ENCODE measurements around the gene IL23A. TPM values are rescaled to one million over a fixed set of nuclear protein-coding genes. Genes with fewer than 3 reads are reported as not detected.
"Not testable (repeated sequence)": the region's sequence is repeated elsewhere in the genome, so short reads cannot be mapped to it uniquely, and the experiment has no call there.

The IL23A gene
- total RNA-seq, 1 donor from 2014 or later, result 0.43 TPM

DNA sequence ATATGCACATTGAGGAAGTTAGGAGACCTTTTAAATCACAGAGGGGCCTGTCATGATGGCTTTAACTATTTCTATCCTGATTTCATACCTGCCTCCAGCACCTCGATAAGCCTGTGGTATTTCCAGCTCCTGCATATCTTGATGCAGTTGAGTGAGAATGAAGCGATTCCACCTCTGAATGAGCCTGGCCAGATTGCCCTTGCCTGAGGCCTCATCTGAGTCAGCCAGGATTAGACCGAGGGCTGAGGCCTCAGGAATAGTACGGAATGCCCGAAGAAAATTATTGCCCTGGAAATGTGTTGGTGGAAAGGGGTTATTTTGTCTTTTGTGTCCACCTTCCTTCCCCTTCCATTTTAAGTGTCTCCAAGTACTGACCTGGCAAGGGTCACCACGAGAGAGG, 14.5 kb upstream of the IL23A start:
- DNase-seq (ENCODE audit: low spot score) (no peak), ATAC-seq (no peak)

DNA sequence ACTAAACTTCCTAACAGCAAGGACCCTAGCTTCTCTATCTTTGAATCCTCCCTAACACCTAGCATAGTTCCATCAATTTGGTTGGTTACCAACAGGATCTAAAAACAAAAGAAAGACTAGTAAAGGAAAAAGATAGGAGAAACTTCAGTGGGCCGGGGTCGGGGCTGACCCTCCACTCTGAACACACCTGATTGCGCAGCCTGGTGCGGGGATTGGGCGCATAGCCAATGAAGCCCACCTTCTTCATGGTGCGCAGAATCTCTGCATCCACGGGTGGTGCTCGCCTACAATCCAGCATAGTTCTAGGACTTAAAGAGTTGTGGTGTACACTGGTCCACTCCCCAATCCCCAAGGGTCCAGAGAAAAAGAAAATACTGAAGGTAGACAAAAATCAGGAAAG, 12.6 kb upstream of the IL23A start:
- no peak for DNase-seq (ENCODE audit: low spot score)
- ATAC-seq, result no peak

DNA sequence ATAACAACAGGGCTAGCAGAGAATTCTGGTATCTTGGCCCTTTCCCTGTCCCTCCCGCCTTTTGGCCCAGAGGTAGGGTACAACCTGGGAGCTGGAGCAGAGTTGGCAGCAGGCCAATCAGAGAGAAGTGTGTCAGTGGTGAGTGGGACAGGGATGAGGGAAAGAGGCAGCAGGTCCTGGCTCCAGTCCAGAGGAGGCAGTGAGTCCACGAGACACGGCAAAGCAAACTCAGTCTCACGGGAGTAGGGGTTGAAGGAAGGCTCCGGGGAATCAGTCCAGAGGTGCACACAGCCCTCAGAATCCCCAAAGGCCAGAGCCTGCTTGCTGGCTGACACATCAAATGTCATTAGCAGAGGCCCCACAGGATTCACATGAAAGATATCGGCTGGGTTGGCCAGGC, 12.2 kb upstream of the IL23A start:
- ATAC-seq (peak; percentile 43), DNase-seq (ENCODE audit: low spot score) (no peak)

DNA sequence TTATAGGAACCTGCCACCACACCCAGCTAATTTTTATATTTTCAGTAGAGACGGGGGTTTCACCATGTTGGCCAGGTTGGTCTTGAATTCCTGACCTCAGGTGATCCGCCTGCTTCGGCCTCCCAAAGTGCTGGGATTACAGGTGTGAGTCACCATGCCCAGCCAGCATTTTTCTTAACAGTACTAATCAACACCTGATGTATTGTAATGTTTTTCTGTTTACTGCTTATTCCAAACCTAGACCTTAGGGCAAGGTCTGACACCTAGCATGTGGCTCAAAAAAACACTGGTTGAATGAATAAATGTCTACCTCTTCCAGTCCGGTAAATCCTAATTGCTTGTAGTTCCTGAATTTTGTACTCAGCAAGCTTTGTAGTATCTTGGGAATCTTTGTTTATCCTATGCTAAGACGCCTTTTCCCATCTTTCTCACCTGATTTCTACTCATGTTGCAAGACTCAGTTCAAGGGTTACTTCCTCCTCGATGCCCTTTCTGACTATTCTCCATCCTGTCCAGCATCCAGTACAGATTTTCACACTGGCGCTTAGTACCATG, 7.7 kb upstream of the IL23A start:
- no peak for DNase-seq (ENCODE audit: low spot score)
- no peak for ATAC-seq

DNA sequence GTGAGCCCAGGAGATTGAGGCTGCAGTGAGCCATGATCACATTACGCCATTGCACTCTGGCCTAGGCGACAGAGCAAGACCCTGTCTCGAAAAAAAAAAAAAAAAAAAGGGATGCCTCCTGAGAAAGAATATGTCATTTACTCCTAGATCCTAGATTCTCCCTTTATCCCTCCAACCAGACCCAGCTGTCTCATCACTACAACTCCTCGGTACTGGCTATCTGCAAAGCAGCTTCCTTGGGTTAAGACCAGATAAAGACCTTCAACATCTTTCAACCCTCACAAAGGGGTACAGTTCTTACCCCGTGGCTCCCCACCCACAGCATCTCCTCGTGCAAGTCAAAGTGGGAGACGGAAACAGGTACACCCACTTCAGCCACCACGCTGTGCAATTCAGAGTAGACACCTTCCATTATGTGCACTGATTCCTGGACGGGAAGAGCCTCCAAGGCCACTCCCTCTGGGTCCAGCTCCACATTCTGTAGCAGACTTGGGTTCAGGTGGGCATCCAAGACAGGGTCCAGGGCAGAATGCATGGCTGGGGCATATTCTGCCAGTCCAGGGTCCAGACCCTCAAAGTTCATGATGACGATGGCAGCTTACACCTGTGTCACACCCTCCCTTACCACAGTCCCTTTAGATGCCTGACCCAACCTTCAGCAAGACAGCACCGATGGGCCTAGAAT, 6.0 kb upstream of the IL23A start:
- ATAC-seq (no peak), DNase-seq (ENCODE audit: low spot score) (no peak)

DNA sequence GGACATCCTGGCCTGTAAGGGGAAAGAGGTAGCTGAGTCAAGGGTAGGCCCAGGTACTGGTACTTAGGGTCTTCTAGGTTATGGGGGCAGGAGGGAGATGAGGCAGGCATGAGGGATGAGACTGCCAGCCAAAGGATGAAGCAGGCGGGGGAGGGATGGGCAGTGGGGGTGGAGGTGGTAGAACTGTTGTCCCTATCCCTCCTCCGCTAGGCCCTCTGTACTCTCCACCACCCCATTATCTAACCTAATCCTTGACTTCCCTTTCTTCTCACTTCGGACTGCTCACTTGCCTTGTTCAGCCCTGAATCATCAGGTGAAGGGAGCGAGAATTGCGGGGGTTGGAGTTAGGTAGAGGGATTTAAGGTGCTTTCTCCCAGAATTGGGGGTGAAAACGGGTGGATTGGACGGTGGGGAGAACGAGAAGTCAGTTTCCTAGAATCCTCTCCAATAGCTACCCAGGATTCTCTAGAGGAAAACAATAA, 5.4 kb upstream of the IL23A start:
- ATAC-seq, result no peak
- DNase-seq (ENCODE audit: low spot score), result no peak

DNA sequence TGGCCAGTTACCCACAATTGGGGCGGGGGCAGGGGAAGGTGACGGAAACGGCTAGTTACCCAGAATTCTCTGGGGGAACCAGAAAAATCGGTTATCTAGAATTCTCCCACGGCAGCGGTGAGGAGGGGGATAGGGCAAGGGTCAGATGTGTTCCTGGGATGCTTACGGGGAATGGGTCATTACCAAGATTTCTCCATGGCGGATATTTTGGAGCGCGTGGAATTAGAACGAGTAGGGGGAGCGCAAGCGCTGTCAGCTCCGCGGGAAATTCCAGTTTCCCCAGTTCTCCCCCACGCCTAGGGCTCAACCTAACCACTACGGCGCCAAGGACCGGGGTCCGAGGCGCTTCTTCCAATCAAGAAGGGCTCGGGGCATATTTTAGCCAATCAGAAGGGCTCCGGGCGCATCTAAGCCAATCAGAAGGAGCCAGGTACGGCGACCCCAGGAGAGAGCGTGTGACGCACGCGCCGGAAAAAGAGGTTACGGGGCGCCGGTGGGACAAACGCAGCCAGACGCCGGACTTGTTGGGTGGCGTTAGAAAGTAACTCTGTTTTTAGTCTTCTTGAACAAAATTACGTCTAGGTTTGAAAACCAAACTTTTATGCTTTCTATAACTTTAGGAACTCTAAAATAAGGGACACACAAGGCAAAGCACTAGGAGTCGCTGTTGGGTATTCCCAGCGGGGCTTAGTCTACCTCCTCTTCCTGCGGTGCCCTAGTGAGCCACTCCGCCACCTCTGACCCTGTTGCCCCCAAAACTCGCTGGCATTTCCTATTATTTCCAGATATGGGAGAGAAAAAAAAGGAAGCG, 4.8 kb upstream of the IL23A start, which contains the start of gene PAN2:
Gene PAN2, minus strand, starts transcription at position 322 of the 811 bp plus-strand sequence. CDS start 906 bp downstream, outside the sequence.
- peak; percentile 97 for DNase-seq (ENCODE audit: low spot score)
- peak; percentile 95 for ATAC-seq

DNA sequence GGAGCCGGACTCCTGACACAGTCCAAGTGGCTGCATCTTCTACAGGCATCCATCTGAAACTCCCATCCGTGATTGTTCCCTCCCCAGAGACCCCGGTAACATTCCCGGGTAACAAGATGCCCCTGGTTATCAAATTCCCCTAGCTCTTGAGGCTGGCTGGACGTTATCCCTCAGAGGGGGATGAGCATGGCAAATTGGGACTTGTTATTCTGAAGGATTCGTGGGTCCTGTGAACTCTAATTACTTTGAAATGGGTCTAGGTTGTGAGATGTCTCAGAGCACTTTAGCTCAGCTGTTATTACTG, 4.2 kb upstream of the IL23A start:
- ATAC-seq (no peak), DNase-seq (ENCODE audit: low spot score) (no peak)

DNA sequence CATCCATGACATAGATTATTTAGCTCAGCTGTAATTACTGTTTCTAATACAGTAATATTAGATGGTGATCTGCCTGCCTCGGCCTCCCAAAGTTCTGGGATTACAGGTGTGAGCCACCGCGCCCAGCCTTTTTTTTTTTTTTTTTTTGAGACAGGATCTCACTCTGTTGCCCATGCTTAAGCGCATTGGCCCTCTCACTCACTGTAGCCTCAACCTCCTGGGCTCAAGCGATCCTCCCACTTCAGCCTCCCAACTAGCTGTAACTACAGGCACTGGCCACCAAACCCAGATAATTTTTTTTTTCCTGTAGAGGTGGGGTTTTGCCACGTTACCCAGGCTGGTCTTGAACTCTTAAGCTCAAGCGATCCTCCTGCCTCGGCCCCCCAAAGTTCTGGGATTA, 3.2 kb upstream of the IL23A start:
- ATAC-seq; DNase-seq (ENCODE audit: low spot score): not testable (repeated sequence)

DNA sequence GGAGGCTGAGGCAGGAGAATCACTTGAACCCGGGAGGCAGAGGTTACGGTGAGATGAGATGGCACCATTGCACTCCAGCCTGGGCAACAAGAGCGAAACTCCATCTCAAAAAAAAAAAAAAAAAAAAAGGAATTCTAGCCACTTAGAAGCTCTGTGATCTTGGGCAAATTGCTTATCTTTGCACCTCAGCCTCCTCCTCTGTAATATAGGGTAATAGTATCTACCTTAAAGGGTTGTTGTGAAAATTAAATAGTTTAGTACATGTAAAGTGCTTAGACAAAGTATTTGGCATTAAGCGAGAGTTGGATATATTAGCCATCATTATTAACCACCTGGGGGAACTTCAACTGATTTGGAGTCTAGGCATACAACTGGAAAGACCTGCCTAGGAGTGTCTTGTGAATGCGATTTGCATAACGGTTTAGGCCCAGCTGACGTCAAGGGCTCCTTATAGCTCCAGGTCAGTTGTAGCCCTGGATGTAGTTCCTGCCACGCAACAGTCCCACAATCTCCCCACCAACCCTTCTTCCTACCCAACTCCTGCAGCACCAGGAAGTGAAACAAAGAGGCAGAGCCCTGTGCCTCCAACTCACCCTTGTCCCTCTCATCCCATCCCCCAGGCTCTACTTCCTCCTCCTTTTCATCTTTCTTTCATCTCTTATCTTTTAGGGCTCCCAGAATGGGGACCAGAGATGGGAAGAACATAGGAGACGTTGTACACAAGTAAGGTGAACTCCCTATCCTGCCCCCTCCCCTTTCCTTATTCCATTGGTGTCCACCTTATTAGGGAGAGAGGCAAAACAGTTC, 2.1 kb upstream of the IL23A start:
- no peak for ATAC-seq
- no peak for DNase-seq (ENCODE audit: low spot score)

DNA sequence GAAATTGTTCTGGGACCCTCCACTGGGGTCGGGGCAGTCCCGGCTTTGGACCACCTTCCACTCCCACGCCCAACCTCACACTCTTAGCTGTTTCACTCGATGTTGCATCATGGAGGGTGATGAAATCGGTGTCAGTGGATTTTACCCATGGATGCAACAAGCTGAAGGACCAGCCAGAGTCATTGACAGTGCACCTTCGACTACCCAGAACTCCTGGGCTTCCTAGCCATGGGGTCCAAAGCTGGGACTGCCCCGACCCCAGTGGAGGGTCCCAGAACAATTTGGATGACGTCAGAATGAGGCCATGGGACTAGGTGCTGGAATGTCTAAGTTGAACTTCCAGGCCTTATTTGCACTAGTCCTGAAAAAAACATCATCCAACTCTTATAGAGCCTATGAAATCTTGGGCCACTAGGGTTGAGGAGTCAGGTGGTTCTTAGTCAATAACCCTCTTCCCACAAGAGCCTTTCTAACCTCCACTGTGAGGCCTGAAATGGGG, 882 bp upstream of the IL23A start:
- DNase-seq (ENCODE audit: low spot score), result no peak
- ATAC-seq, result no peak

DNA sequence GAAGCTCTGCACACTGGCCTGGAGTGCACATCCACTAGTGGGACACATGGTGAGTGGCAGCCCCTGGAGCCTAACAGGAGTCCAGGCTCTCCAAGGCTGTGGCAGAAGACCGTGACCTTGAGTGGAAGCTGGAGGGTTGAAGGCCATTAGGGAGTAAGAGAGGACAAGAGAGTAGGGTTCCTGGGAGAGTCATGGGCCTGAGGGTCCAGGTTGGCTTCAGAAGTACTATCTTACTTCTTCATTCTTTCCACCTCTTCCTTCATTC, 406 bp downstream of the IL23A start:
- ATAC-seq, result no peak
- no peak for DNase-seq (ENCODE audit: low spot score)

DNA sequence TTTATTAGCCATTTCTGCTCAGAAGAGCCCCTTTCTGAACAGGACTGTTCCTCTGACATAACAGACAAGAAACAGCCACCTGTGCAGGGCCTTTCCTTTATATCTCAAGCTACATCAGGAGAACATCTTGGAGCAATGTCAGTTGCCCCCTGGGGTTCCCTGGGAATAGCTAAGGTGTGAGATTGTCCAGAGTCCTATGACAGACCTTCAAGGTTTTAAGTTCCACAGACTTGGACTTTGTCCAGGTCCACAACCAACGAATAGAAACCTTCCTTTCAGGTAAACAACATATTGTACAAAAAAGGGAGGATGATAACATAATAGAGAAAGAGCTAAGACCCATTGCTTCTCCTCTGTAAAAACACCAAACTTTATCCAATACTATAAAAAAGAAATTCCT, 2.9 kb downstream of the IL23A start:
- DNase-seq (ENCODE audit: low spot score) (no peak), ATAC-seq (no peak)

DNA sequence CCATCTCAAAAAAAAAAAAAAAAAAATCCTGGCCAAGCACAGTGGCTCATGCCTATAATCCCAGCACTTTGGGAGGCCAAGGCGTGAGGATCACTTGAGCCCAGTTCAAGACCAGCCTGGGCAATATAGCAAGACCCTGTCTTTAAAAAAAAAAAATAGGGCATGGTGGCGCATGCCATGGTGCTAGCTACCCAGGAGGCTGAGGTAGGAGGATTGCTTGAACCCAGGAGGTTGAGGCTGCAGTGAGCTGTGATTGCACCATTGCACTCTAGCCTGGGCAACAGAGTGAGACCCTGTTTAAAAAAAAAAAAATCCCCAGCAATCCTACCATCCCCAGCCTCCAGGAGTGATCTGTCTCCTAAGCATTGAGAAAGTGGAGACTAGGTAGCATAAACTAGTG, 3.6 kb downstream of the IL23A start:
- not testable (repeated sequence) for DNase-seq (ENCODE audit: low spot score); ATAC-seq

DNA sequence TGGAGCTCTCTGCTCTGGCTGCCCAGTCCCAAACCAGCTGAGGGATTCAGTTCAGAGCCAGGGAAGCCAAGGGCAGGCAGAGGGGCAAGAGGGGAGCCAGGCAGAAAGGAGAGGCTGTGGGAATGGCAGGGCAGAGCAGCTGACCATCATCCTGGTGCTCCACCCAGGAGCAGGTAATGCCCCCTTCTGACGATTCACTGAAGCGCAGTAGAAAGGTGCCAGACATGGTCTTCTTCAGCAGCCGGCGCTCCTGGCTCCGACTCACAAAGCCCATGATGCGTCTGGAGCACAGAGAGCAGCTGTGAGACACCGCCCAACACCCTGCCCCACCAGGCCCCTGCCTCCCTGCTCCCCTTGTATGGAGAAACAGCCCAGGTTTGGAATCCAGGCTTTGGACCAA, 8.0 kb downstream of the IL23A start:
- ATAC-seq, result peak; percentile 51
- no peak for DNase-seq (ENCODE audit: low spot score)

DNA sequence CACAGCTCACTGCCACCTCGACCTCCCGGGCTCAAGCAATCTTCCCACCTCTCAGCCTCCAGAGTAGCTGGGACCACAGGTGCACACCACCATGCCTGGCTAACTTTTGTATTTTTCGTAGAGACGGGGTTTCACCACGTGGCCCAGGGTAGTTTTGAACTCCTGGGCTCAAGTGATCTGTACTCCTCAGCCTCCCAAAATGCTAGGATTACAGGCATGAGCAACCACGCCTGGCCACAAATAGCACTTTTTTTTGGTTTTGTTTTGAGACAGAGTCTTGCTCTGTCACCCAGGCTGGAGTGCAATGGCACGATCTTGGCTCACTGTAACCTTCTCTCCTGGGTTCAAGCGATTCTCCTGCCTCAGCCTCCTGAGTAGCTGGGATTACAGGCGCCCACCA, 8.6 kb downstream of the IL23A start:
- ATAC-seq; DNase-seq (ENCODE audit: low spot score): not testable (repeated sequence)

DNA sequence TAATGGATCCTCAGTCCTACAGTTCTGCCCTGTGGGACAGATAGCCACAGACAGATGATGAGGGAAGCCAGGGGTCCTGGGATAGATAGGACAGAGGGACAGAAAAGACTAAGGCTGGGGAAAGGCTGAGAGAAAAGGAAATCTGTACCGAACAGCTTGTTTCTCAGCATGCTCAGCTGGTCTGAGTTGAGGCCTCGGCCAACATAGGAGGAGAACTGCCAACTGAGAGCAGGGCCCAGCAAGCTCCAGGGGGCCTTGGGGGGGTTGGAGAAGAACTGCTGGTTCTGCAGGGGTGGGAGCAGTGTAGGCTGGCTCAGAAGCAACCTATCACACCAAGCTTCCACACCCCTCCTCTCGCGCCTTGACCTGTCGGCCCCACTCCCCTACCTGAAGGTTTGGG, 10.1 kb downstream of the IL23A start:
- no peak for DNase-seq (ENCODE audit: low spot score)
- ATAC-seq, result no peak

DNA sequence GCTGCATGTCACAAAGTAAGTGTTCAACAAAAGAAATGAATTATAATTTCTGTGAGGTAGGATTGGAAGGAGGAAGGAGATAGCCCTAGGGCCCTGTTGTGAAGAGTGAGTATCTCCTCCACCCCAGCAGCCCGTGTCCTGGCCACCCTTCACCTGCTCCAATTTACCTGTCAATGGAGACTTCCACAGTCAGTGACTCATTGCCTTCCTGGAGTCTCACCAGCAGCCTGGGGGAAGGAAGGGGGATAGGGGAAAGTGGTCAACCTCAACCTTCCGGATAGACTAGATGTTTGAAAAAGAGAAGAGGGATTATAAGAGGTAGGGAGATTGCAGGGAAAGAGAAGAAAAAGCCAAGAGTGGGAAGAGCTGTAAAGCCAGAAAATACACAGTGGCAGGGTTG, 12.0 kb downstream of the IL23A start:
- ATAC-seq (no peak), DNase-seq (ENCODE audit: low spot score) (no peak)

DNA sequence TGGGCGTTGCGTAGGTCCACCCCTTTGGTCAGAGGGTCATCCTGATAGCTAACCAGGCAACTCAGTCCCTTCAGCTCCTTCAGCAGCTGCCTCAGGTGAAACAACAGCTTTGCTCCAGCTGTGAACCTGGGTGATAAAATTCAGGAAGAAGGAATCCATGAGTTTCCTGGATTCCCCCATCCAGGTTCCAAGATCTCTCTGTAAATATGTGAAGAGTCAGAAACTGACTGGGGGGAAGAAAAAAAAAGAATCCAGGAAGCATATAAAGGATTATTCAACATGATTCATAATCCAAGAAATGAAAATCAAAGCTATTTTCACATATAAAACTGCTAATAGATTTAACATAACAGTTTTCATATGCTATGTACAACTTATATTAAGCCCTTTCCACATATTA, 12.6 kb downstream of the IL23A start:
- no peak for DNase-seq (ENCODE audit: low spot score)
- ATAC-seq, result no peak

DNA sequence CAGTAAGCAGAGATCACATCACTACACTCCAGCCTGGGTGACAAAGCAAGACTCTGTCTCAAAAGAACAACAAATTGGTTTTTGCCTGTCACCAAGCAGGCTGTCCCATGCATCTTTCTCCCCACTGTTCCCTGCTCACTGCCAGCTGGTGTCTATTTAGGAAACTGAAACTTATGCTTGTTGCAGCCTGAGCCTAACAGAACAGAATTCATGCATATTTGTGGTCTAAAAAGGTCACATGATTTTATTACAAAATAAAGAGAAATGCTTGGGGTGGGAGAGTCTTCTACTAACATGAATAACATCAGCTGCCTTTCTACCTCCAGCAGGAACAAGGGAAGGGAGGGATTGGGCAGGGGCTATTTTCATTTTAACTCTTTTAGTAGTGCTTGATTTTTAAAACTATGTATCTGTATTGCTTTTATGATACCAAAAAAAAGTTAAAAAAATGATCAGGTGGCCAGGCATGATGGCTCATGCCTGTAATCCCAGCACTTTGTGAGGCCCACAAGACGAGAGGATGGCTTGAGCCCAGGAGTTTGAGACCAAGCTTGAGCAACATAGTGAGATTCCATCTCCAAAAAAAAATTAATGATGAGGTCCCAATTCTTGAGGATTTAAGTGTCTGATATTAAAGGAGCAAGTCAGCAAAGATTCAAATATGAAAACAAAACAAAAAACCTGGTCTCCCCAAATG, 20.3 kb downstream of the IL23A start:
- ATAC-seq, result no peak

More for the DNA sequence above, 20.3 kb downstream of the IL23A start:
- no peak for DNase-seq (ENCODE audit: low spot score)

All from left lobe of liver (tissue), 2 donors.